GM12878 (cell line): ENCODE data around the gene TUT1. TPM values are rescaled to one million over a fixed set of nuclear protein-coding genes. Genes with fewer than 3 reads are reported as not detected.

Source experiments
- ATAC-seq: fragments of 200-7000 bp; cut with Tn5 transposase; 3 replicates; pipeline ENCODE4 v1.9.1; 2020; ENCODE audit warnings: mild to moderate bottlenecking, moderate library complexity
- BruUV-seq: library from RNA; stranded (reverse); fragments of 400-500 nt; replicated peaks from 2 replicates; lab custom pipeline; 2021; lab: Mats Ljungman, UMichigan
- CTCF ChIA-PET: fragments of 300-600 bp; sonication (Branson Sonifier 250); formaldehyde crosslinking; extraction: SDS; loops from one replicate; lab custom pipeline; 2021; ENCODE audit warnings: inconsistent platforms; lab: Yijun Ruan, JAX
- POLR2A ChIA-PET: fragments of 350-600 bp; formaldehyde crosslinking; extraction: SDS; loops from one replicate; lab custom pipeline; 2021; ENCODE audit warnings: inconsistent platforms; lab: Charles Lee
- RAD21 ChIA-PET: fragments of 300-600 bp; sonication (Branson Sonifier 250); formaldehyde crosslinking; loops from one replicate; lab custom pipeline; 2023; ENCODE audit warnings: antibody characterized with exemption; ENCODE audit not compliant: unreplicated experiment; lab: Charles Lee
- SMC1A ChIA-PET: fragments of 300-600 bp; sonication (Branson Sonifier 250); formaldehyde crosslinking; loops from one replicate; lab custom pipeline; 2023; ENCODE audit not compliant: unreplicated experiment, uncharacterized antibody; lab: Charles Lee
- DNase-seq: peaks from one replicate; pipeline ENCODE4 v3.0.0-alpha.2; 2011; ENCODE audit warnings: low read depth, low spot score
- FAIRE-seq: peaks from 3 replicates; lab custom pipeline; 2011; peaks lifted over from hg19 to GRCh38; lab: Jason Lieb, UNC
- H2AFZ ChIP-seq: 2 replicates; pipeline ENCODE4 v1.6.0; 2011; ENCODE audit warnings: low read depth, low read length, control low read depth; ENCODE audit not compliant: control insufficient read depth
- H3K27ac ChIP-seq: 2 replicates; pipeline ENCODE4 v1.5.1; 2011; ENCODE audit warnings: control low read depth; ENCODE audit not compliant: control insufficient read depth, insufficient read depth
- H3K27me3 ChIP-seq, 2 experiments: replicated peaks in 1 of 2; 2 replicates each; pipeline versions ENCODE4 v1.6.0 to v1.6.1; 2011; ENCODE audit warnings: low read length in 1 of 2; ENCODE audit not compliant: control insufficient read depth in 2 of 2, insufficient read depth in 2 of 2
- H3K36me3 ChIP-seq, 2 experiments: 2 replicates each; pipeline ENCODE4 v1.5.1; 2011; ENCODE audit warnings: low read length in 1 of 2; ENCODE audit not compliant: control insufficient read depth in 2 of 2, insufficient read depth in 2 of 2
- H3K4me1 ChIP-seq: 2 replicates; pipeline ENCODE4 v1.6.1; 2011; ENCODE audit warnings: mild to moderate bottlenecking, low read length, moderate library complexity, mixed read lengths; ENCODE audit not compliant: control insufficient read depth, insufficient read depth
- H3K4me2 ChIP-seq: 2 replicates; pipeline ENCODE4 v1.6.0; 2011; ENCODE audit warnings: control low read depth; ENCODE audit not compliant: control insufficient read depth, insufficient read depth
- H3K4me3 ChIP-seq: fragments of 200-600 bp; sonication (generic); 2 replicates; pipeline ENCODE4 v1.5.1; 2016
- H3K79me2 ChIP-seq: 2 replicates; pipeline ENCODE4 v1.6.0; 2011; ENCODE audit warnings: low read length; ENCODE audit not compliant: control insufficient read depth, insufficient read depth
- H3K9ac ChIP-seq: 2 replicates; pipeline ENCODE4 v1.8.0; 2011; ENCODE audit warnings: low read length, control low read depth, mixed read lengths; ENCODE audit not compliant: control insufficient read depth, insufficient read depth
- H3K9me3 ChIP-seq: replicated peaks from 3 replicates; pipeline ENCODE4 v1.5.1; 2011; ENCODE audit warnings: mild to moderate bottlenecking, low read length; ENCODE audit not compliant: control insufficient read depth, insufficient read depth
- H4K20me1 ChIP-seq: 2 replicates; pipeline ENCODE4 v1.6.0; 2011; ENCODE audit not compliant: control insufficient read depth, insufficient read depth
- BHLHE40 ChIP-seq, 2 experiments: fragments of 450-650 bp in 1 of 2; IDR thresholded peaks; 2 replicates each; pipeline ENCODE4 v1.6.1; 2011 to 2017; ENCODE audit warnings: low read depth in 2 of 2, borderline replicate concordance in 1 of 2, improper control_type of control experiment in 1 of 2, low read length in 1 of 2, mild to moderate bottlenecking in 1 of 2
- CEBPB ChIP-seq, 2 experiments: fragments of 150-350 bp in 1 of 2; IDR thresholded peaks; 2 replicates each; pipeline ENCODE4 v1.6.1; 2012 to 2014; ENCODE audit warnings: low read depth in 2 of 2, low read length in 2 of 2, borderline replicate concordance in 1 of 2, inconsistent platforms in 1 of 2
- DPF2 ChIP-seq: fragments of 450-650 bp; IDR thresholded peaks from 2 replicates; pipeline ENCODE4 v1.6.1; 2017; ENCODE audit warnings: mild to moderate bottlenecking
- LARP7 ChIP-seq: fragments of 450-650 bp; IDR thresholded peaks from 2 replicates; pipeline ENCODE4 v1.6.1; 2017; ENCODE audit warnings: mild to moderate bottlenecking
- NRF1 ChIP-seq: conservative IDR thresholded peaks from 2 replicates; pipeline ENCODE4 v1.6.1; 2011; ENCODE audit warnings: mild to moderate bottlenecking, low read depth, low read length, improper control_type of control experiment
- USF1 ChIP-seq: IDR thresholded peaks from 2 replicates; pipeline ENCODE4 v1.6.1; 2011; ENCODE audit warnings: borderline replicate concordance, low read depth, mild to moderate bottlenecking, moderate library complexity, mixed read lengths, low read length; ENCODE audit not compliant: insufficient read depth; ENCODE audit errors: extremely low read length
- WGBS: methylation state at CpG from one replicate; pipeline ENCODE4 v1.1.6; 2016; ENCODE audit warnings: low lambda C conversion rate; ENCODE audit not compliant: insufficient replicate concordance, insufficient coverage; ENCODE audit errors: missing lambda C conversion rate; 5-methylcytosine and 5-hydroxymethylcytosine counted together
- in situ Hi-C: fragments of 300-500 bp; cut with MboI; formaldehyde crosslinking; loops from 9 replicates; pipeline ENCODE4 v1.14.3; 2018; ENCODE audit warnings: mixed read lengths
- intact Hi-C: fragments of 100-400 bp; cut with micrococcal nuclease; formaldehyde crosslinking; loops from one replicate; pipeline ENCODE4 v1.14.2; 2022; ENCODE audit not compliant: unreplicated experiment
- polyA plus RNA-seq, 11 experiments: library from polyadenylated mRNA; depleted of rRNA in 4 of 11; unstranded in 6 of 11; stranded (reverse) in 5 of 11; fragments of >200 nt; fragmentation: Nextera tagmentation in 4 of 11; fragmentation: Illumina TruSeq in 1 of 11; extraction: Ambion mirVana in 4 of 11; extraction: Trizol in 1 of 11; gene quantifications; 1 replicate in 1 of 11; 2 replicates in 10 of 11; pipeline versions ENCODE4 v1.2.1 to v1.2.3, GENCODE V29; 2011 to 2016; ENCODE audit warnings: inconsistent platforms in 2 of 11, missing spikeins in 2 of 11, low read depth in 1 of 11
- total RNA-seq, 4 experiments: library from RNA; depleted of rRNA in 3 of 4; stranded (reverse); fragments of >200 nt in 3 of 4; fragmentation: Illumina TruSeq in 1 of 4; extraction: Trizol in 1 of 4; gene quantifications; 2 replicates each; pipeline versions ENCODE4 v1.2.1 to v1.2.3, GENCODE V29; 2013 to 2021
- TF ChIP-seq, protein P1 (sequence below): fragments of 450-650 bp; IDR thresholded peaks from 2 replicates; pipeline ENCODE4 v1.6.1; 2017; ENCODE audit warnings: mild to moderate bottlenecking, low read depth, inconsistent platforms; ENCODE audit not compliant: poor library complexity, severe bottlenecking

TUT1 gene
- total and polyA plus RNA-seq, 10 of the 15 experiments (the other 5 are each of a cell fraction or from before 2014, with no cell fraction given), result 1.1 to 29.9 (median 16.2) TPM

DNA sequence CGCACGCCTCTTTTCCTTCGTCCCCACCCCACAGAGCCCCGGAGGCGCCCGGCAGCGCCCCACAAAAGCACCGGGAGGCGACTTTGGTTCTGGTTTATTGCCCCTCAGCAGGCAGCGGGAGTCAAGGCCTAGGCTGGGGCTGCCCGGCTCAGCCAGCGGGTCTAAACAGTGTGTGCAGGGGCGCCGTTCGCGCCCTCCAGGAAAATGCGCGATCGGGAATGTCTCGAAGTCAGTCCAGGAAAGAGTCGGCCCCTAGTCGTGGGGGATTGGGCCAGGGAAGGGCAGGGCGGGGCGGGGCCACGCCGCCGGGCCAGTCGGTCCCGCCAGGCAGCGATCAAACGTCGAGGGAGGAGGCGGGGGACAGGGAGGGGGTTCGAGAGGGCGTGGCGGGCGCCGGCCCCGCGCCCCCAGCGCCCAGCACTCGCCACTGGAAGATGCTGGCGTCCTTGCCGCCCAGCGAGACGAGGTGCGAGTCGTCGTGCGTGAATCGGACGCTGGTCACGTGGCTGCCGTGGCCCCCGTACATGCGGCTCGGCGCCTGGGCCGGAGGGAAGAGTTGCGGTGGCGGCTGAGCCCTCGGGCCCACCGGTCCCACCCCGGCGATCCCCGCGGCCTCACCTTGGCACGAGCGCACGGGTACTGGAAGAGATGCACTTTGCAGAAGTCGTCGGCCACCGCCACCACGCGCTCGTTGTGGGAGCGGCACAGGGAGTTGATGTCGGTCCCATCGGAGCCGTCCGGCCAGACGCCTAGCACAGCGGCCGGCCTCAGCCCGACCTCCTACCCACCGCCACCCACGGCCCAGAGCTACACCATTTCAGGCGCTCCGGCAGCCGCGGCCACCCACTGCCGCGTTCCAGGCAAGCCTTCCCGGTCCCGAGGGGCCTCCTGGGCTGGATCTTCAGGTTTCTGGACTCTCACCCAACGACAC is 11.1 kb upstream of the TUT1 start:
- no peaks in the 10 kb centered on the region; the same call in 1 of the 2 replicates for H4K20me1 ChIP-seq
- H3K4me3 ChIP-seq, result peak overlapping the region; percentile 25; the same call in 1 of the 2 replicates
- intact Hi-C loops (loop anchor here (5.0 kb wide), 2 partner anchors 105 to 125 kb away; partner anchors contain the start of genes BSCL2, GNG3, HNRNPUL2 and TTC9C), in situ Hi-C loops (no loop called here)
- peak overlapping the region; percentile 62 for H3K27ac ChIP-seq
- no TSS peak for BruUV-seq
- peaks cover 19% of the 10 kb centered on the region for H3K4me1 ChIP-seq
- WGBS, result 74% methylated on average over 58 of the region's 96 CpGs
- ChIA-PET CTCF (interaction anchor here (0.7 to 2.7 kb wide), 5 partner anchors 9 to 208 kb away, joined by 3 to 27 read pairs (median 4); partner anchors contain the start of gene TUT1), RAD21 (interaction anchor here (0.7 to 3.9 kb wide), 9 partner anchors 9 to 208 kb away, joined by 3 to 36 read pairs (median 5); partner anchors contain the start of genes B3GAT3, C11orf98, CSKMT and EEF1G), POLR2A (interaction anchor here (0.6 to 2.4 kb wide), 20 partner anchors 9 to 253 kb away, joined by 3 to 30 read pairs (median 4); partner anchors contain the start of genes B3GAT3, C11orf98, CSKMT and GANAB), SMC1A (interaction anchor here (0.8 to 3.1 kb wide), 6 partner anchors 9 to 108 kb away, joined by 3 to 30 read pairs (median 5); partner anchors contain the start of genes B3GAT3 and TUT1)
- FAIRE-seq (no peak), DNase-seq (no peak), ATAC-seq (no peak)
- TF ChIP-seq BHLHE40 (IDR thresholded peaks at IDR 0.05; ENCODE audit: borderline replicate concordance in 1 of 2, low read depth in 2 of 2, low read length in 1 of 2) (peak in 1 of 2 experiments; percentile 32; a peak in 1 of 4 replicates), LARP7 (0 out of 2 replicates have a peak, but pooled peaks have one; percentile 33), NRF1 (no peak), CEBPB (IDR thresholded peaks at IDR 0.05; ENCODE audit: borderline replicate concordance in 1 of 2, low read depth in 2 of 2, low read length in 2 of 2) (no peak), USF1 (peak; percentile 75), DPF2 (0 out of 2 replicates have a peak, but pooled peaks have one; percentile 14)
- TF ChIP-seq, protein P1, sequence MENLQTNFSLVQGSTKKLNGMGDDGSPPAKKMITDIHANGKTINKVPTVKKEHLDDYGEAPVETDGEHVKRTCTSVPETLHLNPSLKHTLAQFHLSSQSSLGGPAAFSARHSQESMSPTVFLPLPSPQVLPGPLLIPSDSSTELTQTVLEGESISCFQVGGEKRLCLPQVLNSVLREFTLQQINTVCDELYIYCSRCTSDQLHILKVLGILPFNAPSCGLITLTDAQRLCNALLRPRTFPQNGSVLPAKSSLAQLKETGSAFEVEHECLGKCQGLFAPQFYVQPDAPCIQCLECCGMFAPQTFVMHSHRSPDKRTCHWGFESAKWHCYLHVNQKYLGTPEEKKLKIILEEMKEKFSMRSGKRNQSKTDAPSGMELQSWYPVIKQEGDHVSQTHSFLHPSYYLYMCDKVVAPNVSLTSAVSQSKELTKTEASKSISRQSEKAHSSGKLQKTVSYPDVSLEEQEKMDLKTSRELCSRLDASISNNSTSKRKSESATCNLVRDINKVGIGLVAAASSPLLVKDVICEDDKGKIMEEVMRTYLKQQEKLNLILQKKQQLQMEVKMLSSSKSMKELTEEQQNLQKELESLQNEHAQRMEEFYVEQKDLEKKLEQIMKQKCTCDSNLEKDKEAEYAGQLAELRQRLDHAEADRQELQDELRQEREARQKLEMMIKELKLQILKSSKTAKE, result no peak
- peak overlapping the region; percentile 57; the same call in 1 of the 2 replicates for H3K9ac ChIP-seq
- H2AFZ ChIP-seq, result peak overlapping the region; percentile 25; the same call in 1 of the 2 replicates
- H3K9me3 ChIP-seq, result no peaks in the 10 kb centered on the region
- H3K36me3 ChIP-seq, result peaks cover 13 to 26% of the 10 kb centered on the region in 2 experiments
- H3K27me3 ChIP-seq, result no peaks in the 10 kb centered on the region
- H3K4me2 ChIP-seq, result peak overlapping the region; percentile 72
- peaks cover 40% of the 10 kb centered on the region for H3K79me2 ChIP-seq
